DND-41 (cell line): Measurements from ENCODE around the gene ADAMTS13.

Source experiments
- EZH2 ChIP-seq: IDR thresholded peaks from 3 replicates; pipeline ENCODE4 v1.6.1; 2012; ENCODE audit warnings: borderline replicate concordance, low read depth, mild to moderate bottlenecking, moderate library complexity, low read length, inconsistent platforms; ENCODE audit not compliant: severe bottlenecking
- TF ChIP-seq, protein P1 (sequence below): IDR thresholded peaks from 2 replicates; pipeline ENCODE4 v1.5.1; 2012; ENCODE audit warnings: borderline replicate concordance, low read length, moderate library complexity, mild to moderate bottlenecking; ENCODE audit not compliant: poor library complexity, severe bottlenecking; ENCODE audit errors: extremely low read depth

DNA sequence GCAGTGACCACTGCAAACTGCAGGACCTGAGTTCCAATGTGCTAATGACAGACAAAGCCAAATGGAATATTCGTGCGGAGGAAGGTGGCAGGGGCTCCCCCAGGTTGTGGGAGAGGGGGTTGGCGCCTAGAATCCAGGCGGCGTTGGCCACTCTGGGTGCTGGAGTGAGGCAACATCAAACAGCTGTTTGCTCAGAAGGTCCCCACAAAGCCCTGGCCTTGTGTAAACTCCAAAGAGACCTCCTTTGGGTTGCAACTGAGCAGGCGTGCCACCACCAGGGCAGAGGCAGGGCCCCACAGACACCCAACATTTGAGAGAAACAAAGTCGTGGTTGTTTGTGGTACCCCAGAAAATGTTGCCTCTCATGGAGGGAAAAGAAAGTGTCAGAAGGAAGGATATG, 31.5 kb upstream of the ADAMTS13 start:
- TF ChIP-seq, protein P1, sequence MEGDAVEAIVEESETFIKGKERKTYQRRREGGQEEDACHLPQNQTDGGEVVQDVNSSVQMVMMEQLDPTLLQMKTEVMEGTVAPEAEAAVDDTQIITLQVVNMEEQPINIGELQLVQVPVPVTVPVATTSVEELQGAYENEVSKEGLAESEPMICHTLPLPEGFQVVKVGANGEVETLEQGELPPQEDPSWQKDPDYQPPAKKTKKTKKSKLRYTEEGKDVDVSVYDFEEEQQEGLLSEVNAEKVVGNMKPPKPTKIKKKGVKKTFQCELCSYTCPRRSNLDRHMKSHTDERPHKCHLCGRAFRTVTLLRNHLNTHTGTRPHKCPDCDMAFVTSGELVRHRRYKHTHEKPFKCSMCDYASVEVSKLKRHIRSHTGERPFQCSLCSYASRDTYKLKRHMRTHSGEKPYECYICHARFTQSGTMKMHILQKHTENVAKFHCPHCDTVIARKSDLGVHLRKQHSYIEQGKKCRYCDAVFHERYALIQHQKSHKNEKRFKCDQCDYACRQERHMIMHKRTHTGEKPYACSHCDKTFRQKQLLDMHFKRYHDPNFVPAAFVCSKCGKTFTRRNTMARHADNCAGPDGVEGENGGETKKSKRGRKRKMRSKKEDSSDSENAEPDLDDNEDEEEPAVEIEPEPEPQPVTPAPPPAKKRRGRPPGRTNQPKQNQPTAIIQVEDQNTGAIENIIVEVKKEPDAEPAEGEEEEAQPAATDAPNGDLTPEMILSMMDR: no peak
- no peak for TF ChIP-seq EZH2
